Measurements from ENCODE around the gene DNAL1.

GRCh38 chr14:73644531-73645247 lies at the start of gene DNAL1:
- TF ChIP-seq BHLHE40 (IDR thresholded peaks at IDR 0.05; ENCODE audit: borderline replicate concordance) (no peak), FOXA1 (IDR thresholded peaks at IDR 0.05) (no peak), LEF1 (IDR thresholded peaks at IDR 0.05; ENCODE audit: borderline replicate concordance) (no peak), ARNT (IDR thresholded peaks at IDR 0.05) (no peak), TARDBP (IDR thresholded peaks at IDR 0.05) (no peak), SP1 (IDR thresholded peaks at IDR 0.05) (no peak)
